IMR-90 (cell line): ENCODE data around the gene ING3. TPM values are rescaled to one million over a fixed set of nuclear protein-coding genes. Genes with fewer than 3 reads are reported as not detected.

Experiments
- ATAC-seq: fragments of 200-7000 bp; cut with Tn5 transposase; 2 replicates; pipeline ENCODE4 v1.9.1; 2020; ENCODE audit warnings: low read depth, mild to moderate bottlenecking, moderate library complexity
- BruUV-seq: library from RNA; stranded (reverse); fragments of 400-500 nt; replicated peaks from 2 replicates; lab custom pipeline; 2021; lab: Mats Ljungman, UMichigan
- CTCF ChIA-PET: fragments of 300-600 bp; formaldehyde crosslinking; extraction: SDS; loops from one replicate; lab custom pipeline; 2021; ENCODE audit warnings: antibody characterized with exemption; lab: Yijun Ruan, JAX
- POLR2A ChIA-PET: fragments of 300-600 bp; sonication (Branson Sonifier 250); formaldehyde crosslinking; loops from one replicate; lab custom pipeline; 2022; ENCODE audit warnings: antibody characterized with exemption; ENCODE audit not compliant: unreplicated experiment; lab: Charles Lee
- DNase-seq: peaks from one replicate; pipeline ENCODE4 v3.0.0; 2013
- H2AFZ ChIP-seq: replicated peaks from 2 replicates; pipeline ENCODE3; 2013; ENCODE audit warnings: low read length, mild to moderate bottlenecking; ENCODE audit not compliant: poor library complexity
- H2AK5ac ChIP-seq: 2 replicates; pipeline ENCODE4 v1.6.1; 2013; ENCODE audit warnings: low read depth, low read length, inconsistent platforms
- H2AK9ac ChIP-seq: replicated peaks from 2 replicates; pipeline ENCODE3; 2013; ENCODE audit warnings: mild to moderate bottlenecking, low read depth, low read length, moderate library complexity; ENCODE audit not compliant: poor library complexity
- H2BK120ac ChIP-seq: 2 replicates; pipeline ENCODE4 v1.6.1; 2013; ENCODE audit warnings: low read depth, low read length, inconsistent platforms
- H2BK15ac ChIP-seq: 3 replicates; pipeline ENCODE4 v1.6.1; 2013; ENCODE audit warnings: low read depth, low read length, inconsistent platforms
- H2BK20ac ChIP-seq: 2 replicates; pipeline ENCODE4 v1.6.1; 2013; ENCODE audit warnings: low read depth, mild to moderate bottlenecking, inconsistent platforms, low read length, moderate library complexity
- H2BK5ac ChIP-seq: 2 replicates; pipeline ENCODE4 v1.6.1; 2013; ENCODE audit warnings: mild to moderate bottlenecking, low read depth, low read length, inconsistent platforms; ENCODE audit not compliant: poor library complexity, severe bottlenecking
- H3K14ac ChIP-seq: replicated peaks from 2 replicates; pipeline ENCODE4 v1.6.1; 2013; ENCODE audit warnings: low read depth, low read length, inconsistent platforms
- H3K18ac ChIP-seq: 2 replicates; pipeline ENCODE4 v1.6.1; 2013; ENCODE audit warnings: low read depth, low read length, control low read depth
- H3K23ac ChIP-seq: 2 replicates; pipeline ENCODE4 v1.6.1; 2013; ENCODE audit warnings: low read depth, low read length, inconsistent platforms
- H3K27ac ChIP-seq: 2 replicates; pipeline ENCODE4 v1.5.1; 2013; ENCODE audit warnings: mild to moderate bottlenecking, control low read depth, low read length; ENCODE audit not compliant: insufficient read depth
- H3K27me3 ChIP-seq: 2 replicates; pipeline ENCODE4 v1.6.1; 2013; ENCODE audit warnings: low read length; ENCODE audit not compliant: control insufficient read depth, insufficient read depth
- H3K36me3 ChIP-seq: 2 replicates; pipeline ENCODE4 v1.6.1; 2013; ENCODE audit warnings: low read length, mixed read lengths; ENCODE audit not compliant: control insufficient read depth, insufficient read depth
- H3K4ac ChIP-seq: 2 replicates; pipeline ENCODE4 v1.6.1; 2013; ENCODE audit warnings: low read depth, low read length, inconsistent platforms
- H3K4me1 ChIP-seq: 2 replicates; pipeline ENCODE4 v1.6.1; 2013; ENCODE audit warnings: low read length, mixed read lengths; ENCODE audit not compliant: control insufficient read depth, insufficient read depth
- H3K4me2 ChIP-seq: 2 replicates; pipeline ENCODE4 v1.6.1; 2013; ENCODE audit warnings: low read depth, mild to moderate bottlenecking, control low read depth, low read length, moderate library complexity
- H3K4me3 ChIP-seq: 2 replicates; pipeline ENCODE4 v1.5.1; 2013; ENCODE audit warnings: low read depth, mild to moderate bottlenecking, control low read depth, low read length, moderate library complexity; ENCODE audit not compliant: insufficient read depth
- H3K56ac ChIP-seq: 2 replicates; pipeline ENCODE4 v1.6.1; 2013; ENCODE audit warnings: low read length, inconsistent platforms; ENCODE audit not compliant: insufficient read depth; ENCODE audit errors: extremely low read depth
- H3K79me1 ChIP-seq, 2 experiments: 2 replicates each; pipeline ENCODE4 v1.6.1; 2013; ENCODE audit warnings: low read length in 2 of 2, inconsistent platforms in 1 of 2, low read depth in 1 of 2
- H3K9ac ChIP-seq: 2 replicates; pipeline ENCODE4 v1.6.1; 2013; ENCODE audit warnings: low read depth, low read length, control low read depth
- H3K9me1 ChIP-seq: 2 replicates; pipeline ENCODE4 v1.6.1; 2013; ENCODE audit warnings: low read length, inconsistent platforms; ENCODE audit not compliant: insufficient read depth
- H3K9me3 ChIP-seq: 2 replicates; pipeline ENCODE4 v1.6.1; 2013; ENCODE audit warnings: low read length; ENCODE audit not compliant: control insufficient read depth, insufficient read depth
- H4K20me1 ChIP-seq: 2 replicates; pipeline ENCODE4 v1.6.1; 2013; ENCODE audit warnings: low read length, inconsistent platforms; ENCODE audit not compliant: insufficient read depth
- H4K5ac ChIP-seq: 2 replicates; pipeline ENCODE4 v1.6.1; 2013; ENCODE audit warnings: mild to moderate bottlenecking, low read depth, low read length, control low read depth
- H4K8ac ChIP-seq, 2 experiments: 2 replicates each; pipeline ENCODE4 v1.6.1; 2013; ENCODE audit warnings: low read depth in 2 of 2, low read length in 2 of 2, control low read depth in 1 of 2, inconsistent platforms in 1 of 2
- H4K91ac ChIP-seq: 2 replicates; pipeline ENCODE4 v1.6.1; 2013; ENCODE audit warnings: low read depth, low read length, inconsistent platforms; ENCODE audit not compliant: insufficient read depth
- BHLHE40 ChIP-seq: fragments of 150-350 bp; IDR thresholded peaks from 2 replicates; pipeline ENCODE4 v1.6.1; 2016; ENCODE audit warnings: mild to moderate bottlenecking, low read depth, low read length
- CEBPB ChIP-seq: IDR thresholded peaks from 2 replicates; pipeline ENCODE4 v1.6.1; 2012; ENCODE audit warnings: low read depth, low read length, improper control_type of control experiment
- CHD1 ChIP-seq: IDR thresholded peaks from 2 replicates; pipeline ENCODE4 v1.6.1; 2012; ENCODE audit warnings: low read depth, low read length, improper control_type of control experiment
- CTCF ChIP-seq: conservative IDR thresholded peaks from 2 replicates; pipeline ENCODE4 v1.5.1; 2012; ENCODE audit warnings: mild to moderate bottlenecking, low read depth, low read length, improper control_type of control experiment
- FOS ChIP-seq: fragments of 150-350 bp; IDR thresholded peaks from 2 replicates; pipeline ENCODE4 v1.6.1; 2016; ENCODE audit warnings: low read depth, low read length
- MAFK ChIP-seq: IDR thresholded peaks from 2 replicates; pipeline ENCODE4 v1.6.1; 2012; ENCODE audit warnings: low read depth, low read length, improper control_type of control experiment
- MAZ ChIP-seq: IDR thresholded peaks from 2 replicates; pipeline ENCODE4 v1.6.1; 2012; ENCODE audit warnings: low read depth, mild to moderate bottlenecking, low read length, improper control_type of control experiment, moderate library complexity, borderline replicate concordance
- MXI1 ChIP-seq: IDR thresholded peaks from 2 replicates; pipeline ENCODE4 v1.6.1; 2012; ENCODE audit warnings: low read depth, mild to moderate bottlenecking, low read length, moderate library complexity, borderline replicate concordance
- NFE2L2 ChIP-seq: fragments of 150-350 bp; IDR thresholded peaks from 2 replicates; pipeline ENCODE4 v1.6.1; 2016; ENCODE audit warnings: low read depth, mild to moderate bottlenecking, low read length
- RAD21 ChIP-seq: IDR thresholded peaks from 2 replicates; pipeline ENCODE4 v1.6.1; 2012; ENCODE audit warnings: low read length, improper control_type of control experiment
- RCOR1 ChIP-seq: IDR thresholded peaks from 2 replicates; pipeline ENCODE4 v1.6.1; 2012; ENCODE audit warnings: mild to moderate bottlenecking, low read length, improper control_type of control experiment; ENCODE audit not compliant: insufficient replicate concordance
- RFX5 ChIP-seq: IDR thresholded peaks from 2 replicates; pipeline ENCODE4 v1.8.0; 2012; ENCODE audit warnings: low read depth, mild to moderate bottlenecking, low read length, moderate library complexity
- SMC3 ChIP-seq: fragments of 150-350 bp; IDR thresholded peaks from 2 replicates; pipeline ENCODE4 v1.6.1; 2016; ENCODE audit warnings: low read depth, mild to moderate bottlenecking, antibody characterized with exemption, low read length, moderate library complexity
- USF2 ChIP-seq: fragments of 150-350 bp; IDR thresholded peaks from 2 replicates; pipeline ENCODE4 v1.6.1; 2017; ENCODE audit warnings: mild to moderate bottlenecking, antibody characterized with exemption, low read length, low read depth
- WGBS, 2 experiments: methylation state at CpG; one replicate each; pipeline versions ENCODE4 v1.1.5 to v1.1.7; 2013; ENCODE audit warnings: missing lambda C conversion rate in 2 of 2; ENCODE audit not compliant: insufficient read length in 1 of 2; ENCODE audit errors: extremely low coverage in 2 of 2; 5-methylcytosine and 5-hydroxymethylcytosine counted together
- dilution Hi-C: fragments of 300-500 bp; cut with HindIII; formaldehyde crosslinking; loops from one replicate; pipeline ENCODE4 v1.14.3; 2018; ENCODE audit warnings: low sequenced_read_pairs; ENCODE audit not compliant: unreplicated experiment
- in situ Hi-C: fragments of 300-500 bp; cut with MboI; formaldehyde crosslinking; loops from 3 replicates; pipeline ENCODE4 v1.14.3; 2019; ENCODE audit warnings: low sequenced_read_pairs, inconsistent platforms, mixed read lengths
- intact Hi-C: fragments of 100-400 bp; cut with micrococcal nuclease; formaldehyde crosslinking; loops from 2 replicates; pipeline ENCODE4 v1.10.0; 2022
- polyA plus RNA-seq, 3 experiments: library from polyadenylated mRNA; depleted of rRNA; stranded (reverse); fragments of >200 nt; gene quantifications; 2 replicates each; pipeline ENCODE4 v1.2.3, GENCODE V29; 2012; ENCODE audit warnings: low replicate concordance in 1 of 3
- total RNA-seq: library from RNA; depleted of rRNA; stranded (reverse); fragments of >200 nt; gene quantifications from 2 replicates; pipeline ENCODE4 v1.2.3, GENCODE V29; 2012
- TF ChIP-seq, protein P1 (sequence below): fragments of 150-350 bp; IDR thresholded peaks from 2 replicates; pipeline ENCODE4 v1.6.1; 2016; ENCODE audit warnings: low read depth, mild to moderate bottlenecking, low read length, moderate library complexity, borderline replicate concordance

The ING3 gene
- total and polyA plus RNA-seq, 2 of the 4 experiments (the other 2 are of a cell fraction), result 7.2 to 11.3 TPM

DNA sequence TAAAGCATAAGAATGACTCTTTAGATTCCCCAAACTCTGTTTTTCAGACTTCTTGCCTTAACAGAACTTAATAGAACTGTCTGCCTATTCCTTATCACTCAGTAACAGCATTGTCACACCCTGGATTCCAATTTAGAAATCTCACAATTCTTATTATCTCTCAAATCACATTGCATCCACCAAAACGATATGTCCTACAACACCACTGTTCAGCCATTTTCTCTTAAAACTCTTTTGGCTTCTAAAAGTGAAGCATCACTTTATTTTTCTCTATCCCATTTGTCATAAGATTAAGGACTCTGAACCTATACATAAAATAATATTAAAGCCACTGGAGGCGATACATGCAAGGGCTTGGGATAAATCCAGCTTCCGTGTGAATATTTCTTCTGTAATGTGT, 36.7 kb downstream of the ING3 start:
- Histone ChIP-seq H3K9ac (no peak overlapping the region), H3K4me3 (no peak overlapping the region), H2AK9ac (no peak overlapping the region), H3K79me1 (peaks cover 4 to 9% of the 10 kb centered on the region in 2 experiments; a peak in 2 of 4 replicates), H3K36me3 (no peaks in the 10 kb centered on the region), H3K4me2 (no peak overlapping the region), H3K18ac (no peak overlapping the region), H4K20me1 (no peaks in the 10 kb centered on the region; the same call in 1 of the 2 replicates), H3K9me1 (0 out of 2 replicates have a peak, but pooled peaks cover under 1% of the 10 kb centered on the region), H3K56ac (no peak overlapping the region), H3K27me3 (no peaks in the 10 kb centered on the region), H4K5ac (no peak overlapping the region), H2BK5ac (no peak overlapping the region), H3K27ac (no peak overlapping the region), H3K9me3 (no peaks in the 10 kb centered on the region), H2BK20ac (no peak overlapping the region), H3K4ac (no peak overlapping the region), H4K8ac (no peak overlapping the region), H2AFZ (no peak overlapping the region), H4K91ac (no peak overlapping the region), H3K14ac (no peak overlapping the region), H2AK5ac (no peak overlapping the region), H2BK120ac (no peak overlapping the region), H3K23ac (no peak overlapping the region), H2BK15ac (0 out of 3 replicates have a peak overlapping the region, but pooled peaks have one; percentile 4), H3K4me1 (peaks cover under 1% of the 10 kb centered on the region; the same call in 1 of the 2 replicates)
- ATAC-seq, result no peak
- no CpG with 5 or more reads among the region's 3 CpGs for WGBS, 2 experiments
- no TSS peak for BruUV-seq
- dilution Hi-C loops (loop anchor here (25.0 kb wide), 1 partner anchor 100 kb away; no protein-coding TSS in a partner anchor), intact Hi-C loops (loop anchor here (1.0 to 5.0 kb wide), 4 partner anchors 94 to 560 kb away; no protein-coding TSS in a partner anchor), in situ Hi-C loops (loop anchor here (25.0 kb wide), 1 partner anchor 350 kb away; the partner anchor contains the start of gene WNT16)
- ChIA-PET CTCF (interaction anchor here (0.6 to 4.9 kb wide), 9 partner anchors 14 to 360 kb away, joined by 3 to 46 read pairs (median 4); no protein-coding TSS in a partner anchor), POLR2A (no interaction called here)
- no peak for DNase-seq
- TF ChIP-seq NFE2L2 (no peak), FOS (no peak), MAFK (no peak), BHLHE40 (no peak), MAZ (no peak), MXI1 (no peak), RCOR1 (no peak), RFX5 (no peak), CHD1 (no peak), SMC3 (no peak), RAD21 (no peak), CTCF (no peak), USF2 (no peak), CEBPB (no peak)
- TF ChIP-seq, protein P1, sequence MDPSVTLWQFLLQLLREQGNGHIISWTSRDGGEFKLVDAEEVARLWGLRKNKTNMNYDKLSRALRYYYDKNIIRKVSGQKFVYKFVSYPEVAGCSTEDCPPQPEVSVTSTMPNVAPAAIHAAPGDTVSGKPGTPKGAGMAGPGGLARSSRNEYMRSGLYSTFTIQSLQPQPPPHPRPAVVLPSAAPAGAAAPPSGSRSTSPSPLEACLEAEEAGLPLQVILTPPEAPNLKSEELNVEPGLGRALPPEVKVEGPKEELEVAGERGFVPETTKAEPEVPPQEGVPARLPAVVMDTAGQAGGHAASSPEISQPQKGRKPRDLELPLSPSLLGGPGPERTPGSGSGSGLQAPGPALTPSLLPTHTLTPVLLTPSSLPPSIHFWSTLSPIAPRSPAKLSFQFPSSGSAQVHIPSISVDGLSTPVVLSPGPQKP, result no peak
